Hematopoietic multipotent progenitor cell treated with erythropoietin and hydrocortisone succinate and interleukin-3 and kit ligand, for 15 days (in vitro differentiated cells): ENCODE results near the gene AIRE.
"Not testable (repeated sequence)": the region's sequence is repeated elsewhere in the genome, so short reads cannot be mapped to it uniquely, and the experiment has no call there.

Experiments used
- DNase-seq: peaks from one replicate; pipeline ENCODE4 v3.0.0-alpha.2; 2015; ENCODE audit warnings: low spot score

AIRE gene

DNA sequence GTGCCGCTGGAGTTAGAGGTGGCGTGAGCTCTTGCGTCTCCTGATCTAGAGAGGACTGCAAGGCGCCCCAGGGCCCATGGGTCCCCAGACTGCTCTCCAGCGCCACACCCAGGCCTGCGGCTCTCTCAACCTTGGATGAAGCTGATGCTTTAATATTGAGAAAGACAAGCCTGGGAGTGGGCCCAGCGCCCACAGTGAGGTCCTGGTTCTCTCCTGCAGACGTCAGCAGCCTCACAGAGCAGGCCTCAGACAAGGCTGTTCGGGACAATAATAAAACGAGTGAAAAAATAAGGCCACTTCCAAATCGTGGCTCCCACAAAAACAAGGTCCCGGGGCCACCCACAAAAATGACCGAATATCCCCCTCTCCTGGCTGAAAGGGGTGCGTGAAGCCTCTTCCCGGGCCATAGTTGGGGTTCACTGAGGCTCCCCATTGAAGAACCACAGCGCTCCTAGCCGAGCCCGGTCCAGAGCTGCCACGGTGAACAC, 18.0 kb upstream of the AIRE start:
- no peak for DNase-seq

DNA sequence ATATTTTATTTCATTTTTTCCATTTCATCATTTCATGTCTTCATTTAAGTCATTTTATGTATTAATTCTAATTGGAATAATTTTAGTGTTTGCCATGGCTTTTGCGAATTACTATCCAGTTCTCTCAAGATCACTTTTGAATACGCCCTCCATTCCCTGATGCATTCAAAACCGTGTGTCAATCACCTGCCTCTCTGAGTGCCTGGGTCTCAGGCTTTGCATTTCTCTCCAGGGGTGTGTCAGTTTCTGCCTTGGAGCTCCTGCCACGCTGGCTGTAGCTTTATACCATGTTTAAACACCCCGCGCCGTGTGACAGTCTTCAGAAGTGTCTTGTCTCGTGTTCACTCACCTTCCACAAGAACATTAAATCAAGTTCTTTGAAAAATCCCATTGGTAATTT, 16.6 kb upstream of the AIRE start:
- no peak for DNase-seq

DNA sequence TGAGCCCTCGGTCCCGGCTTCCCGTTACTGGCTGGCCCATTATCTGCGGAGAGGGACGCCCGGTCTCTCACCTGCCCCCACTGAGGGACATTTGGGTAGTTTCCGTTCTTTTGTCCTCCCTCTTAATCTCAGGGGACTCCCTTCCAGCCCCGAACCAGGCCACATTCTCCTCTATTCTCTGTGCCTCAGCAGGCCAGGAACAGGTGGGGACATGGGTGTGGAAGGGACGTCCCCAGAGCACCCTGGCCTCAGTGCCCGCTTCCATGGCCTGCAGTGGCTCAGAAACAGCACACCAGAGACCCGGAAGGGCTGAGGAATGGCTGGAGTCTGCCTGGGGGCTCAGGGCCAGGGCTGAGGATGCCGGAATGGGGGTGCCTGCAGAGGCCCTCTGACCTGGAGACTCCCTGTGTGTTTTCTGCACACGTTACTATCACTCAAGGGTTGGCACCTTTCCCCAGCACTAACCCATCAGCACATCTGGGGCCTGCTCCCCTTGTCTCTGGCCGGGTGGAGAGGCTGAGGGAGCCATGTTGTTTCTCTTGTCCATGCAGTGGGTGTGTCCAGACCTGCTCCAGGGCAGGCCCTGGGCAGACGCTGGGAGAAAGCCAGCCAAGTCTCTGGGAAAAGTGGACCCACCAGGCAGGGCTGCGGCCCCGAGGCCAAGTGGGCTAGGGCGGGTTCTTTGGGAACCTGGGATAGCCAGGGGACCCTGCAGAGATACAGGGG, 14.0 kb upstream of the AIRE start:
- no peak for DNase-seq

- no peak for DNase-seq
These were observed 13.3 kb upstream of the AIRE start for GRCh38 chr21:44272284-44272858.

DNA sequence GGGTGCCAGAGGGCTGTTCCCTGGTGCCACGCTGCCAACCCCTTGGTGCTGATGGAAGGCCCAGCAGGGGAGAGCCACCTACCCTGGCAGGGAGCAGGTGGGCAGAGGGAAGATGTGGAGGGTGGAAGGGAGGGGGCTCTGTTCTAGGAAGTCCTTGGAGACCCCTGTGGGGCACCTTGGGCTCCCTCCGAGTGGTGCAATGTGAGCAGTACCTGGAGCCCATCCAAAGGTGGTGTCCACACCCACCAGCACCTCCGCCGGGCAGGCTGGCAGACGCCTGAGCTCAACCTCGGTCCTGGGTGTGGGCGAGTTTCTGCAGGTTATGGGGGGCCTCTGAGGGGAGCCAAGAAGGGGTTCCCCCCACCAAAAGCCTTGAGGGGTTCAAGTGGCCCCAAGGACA, 12.6 kb upstream of the AIRE start:
- DNase-seq: no peak

DNA sequence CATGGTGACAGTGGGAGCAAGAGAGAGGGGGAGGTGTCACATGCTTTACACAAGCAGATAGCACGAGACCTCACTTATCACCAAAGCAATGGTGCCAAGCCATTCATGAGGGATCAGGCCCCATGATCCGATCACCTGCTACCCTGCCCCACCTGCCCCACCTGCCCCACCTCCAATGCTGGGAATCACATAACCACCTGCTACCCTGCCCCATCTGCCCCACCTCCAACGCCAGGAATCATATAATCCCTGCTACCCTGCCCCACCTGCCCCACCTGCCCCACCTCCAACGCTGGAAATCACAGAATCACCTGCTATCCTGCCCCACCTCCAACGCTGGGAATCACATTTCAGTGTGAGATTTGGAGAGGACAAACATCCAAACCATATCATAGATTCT, 10.6 kb upstream of the AIRE start:
- no peak for DNase-seq

DNA sequence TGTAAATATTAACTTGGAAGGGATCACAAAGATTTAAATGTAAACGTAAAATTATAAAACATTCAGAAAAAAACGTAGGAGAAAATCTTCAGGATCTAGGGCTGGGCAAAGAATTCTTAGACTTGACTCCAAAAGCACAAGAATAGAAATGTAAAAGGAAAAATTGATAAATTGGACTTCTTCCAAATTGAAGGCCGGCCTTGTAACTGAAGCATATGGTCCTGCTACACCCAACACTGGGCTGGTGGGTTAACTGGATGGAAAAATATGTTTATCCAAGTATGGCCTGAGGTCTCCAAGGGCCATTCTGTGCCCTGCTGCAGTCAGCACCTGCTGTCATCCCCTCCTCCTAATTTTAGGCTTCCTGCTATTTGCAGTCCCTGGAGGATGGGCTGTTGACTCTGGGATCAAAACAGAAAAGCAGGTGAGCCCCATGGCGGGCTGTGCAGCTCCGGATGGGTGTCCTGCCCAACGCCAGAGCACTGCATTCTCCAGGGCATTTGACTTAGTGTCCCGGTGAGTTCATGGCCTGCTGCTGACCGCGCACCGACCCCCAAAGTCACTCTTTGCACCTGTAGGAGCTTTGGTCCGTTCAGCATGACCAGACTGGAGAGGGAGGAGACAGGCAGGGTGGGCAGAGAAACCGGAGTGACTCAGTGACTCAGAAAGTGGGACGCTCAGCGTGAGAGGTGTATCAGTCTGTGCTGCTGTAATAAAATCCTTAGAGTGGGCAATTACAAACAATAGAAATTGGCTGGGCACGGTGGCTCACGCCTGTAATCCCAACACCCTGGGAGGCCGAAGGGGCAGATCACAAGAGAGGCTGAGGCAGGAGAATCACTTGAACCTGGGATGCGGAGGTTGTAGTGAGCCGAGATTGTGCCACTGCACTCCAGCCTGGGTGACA, 6.1 kb upstream of the AIRE start:
- DNase-seq: no peak

- no peak for DNase-seq
These were observed 3.9 kb upstream of the AIRE start for GRCh38 chr21:44281801-44282200.

DNA sequence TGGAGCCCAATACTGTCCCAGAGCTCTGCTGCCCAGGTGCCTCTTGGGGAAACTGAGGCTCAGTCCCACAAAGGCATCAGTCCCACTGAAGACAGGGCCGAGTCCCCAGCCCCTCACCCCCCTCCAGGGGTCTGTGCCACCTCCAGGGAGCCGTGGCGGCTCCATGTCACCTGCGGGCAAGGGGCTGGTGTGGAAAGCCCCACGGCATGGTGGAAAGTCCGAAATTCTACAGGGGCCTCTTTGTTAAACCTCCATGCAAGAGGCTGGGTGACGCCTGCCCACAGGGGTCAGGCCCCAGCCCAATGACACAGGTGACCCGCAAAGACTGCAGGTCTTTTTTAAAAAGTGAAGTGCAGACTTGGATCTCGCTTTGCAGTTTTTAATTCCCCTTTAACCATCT, 3.3 kb upstream of the AIRE start:
- no peak for DNase-seq

DNA sequence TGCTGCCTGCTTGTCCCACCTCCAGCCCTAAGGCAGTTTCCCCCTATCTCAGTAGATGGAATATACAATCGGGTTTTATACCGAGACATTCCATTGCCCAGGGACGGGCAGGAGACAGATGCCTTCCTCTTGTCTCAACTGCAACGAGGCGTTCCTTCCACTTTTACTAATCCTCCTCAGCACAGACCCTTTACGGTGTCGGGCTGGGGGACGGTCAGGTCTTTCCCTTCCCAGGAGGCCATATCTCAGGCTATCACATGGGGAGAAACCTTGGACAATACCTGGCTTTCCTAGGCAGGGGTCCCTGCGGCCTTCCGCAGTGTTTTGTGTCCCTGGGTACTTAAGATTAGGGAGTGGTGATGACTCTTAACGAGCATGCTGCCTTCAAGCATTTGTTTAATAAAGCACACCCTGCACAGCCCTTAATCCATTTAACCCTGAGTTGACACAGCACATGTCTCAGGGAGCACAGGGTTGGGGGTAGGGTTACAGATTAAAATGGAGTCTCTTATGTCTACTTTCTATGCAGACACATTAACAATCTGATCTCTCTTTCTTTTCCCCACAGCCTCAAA, 2.4 kb upstream of the AIRE start:
- not testable (repeated sequence) for DNase-seq

- DNase-seq: no peak
These were observed 1.7 kb upstream of the AIRE start for GRCh38 chr21:44283948-44284347.

- DNase-seq: no peak
These were observed 525 bp downstream of the AIRE start for GRCh38 chr21:44286086-44286715.

- DNase-seq: no peak
These were observed 1.3 kb downstream of the AIRE start for GRCh38 chr21:44286716-44287632.

GRCh38 chr21:44288251-44289110, 2.8 kb downstream of the AIRE start:
- no peak for DNase-seq

DNA sequence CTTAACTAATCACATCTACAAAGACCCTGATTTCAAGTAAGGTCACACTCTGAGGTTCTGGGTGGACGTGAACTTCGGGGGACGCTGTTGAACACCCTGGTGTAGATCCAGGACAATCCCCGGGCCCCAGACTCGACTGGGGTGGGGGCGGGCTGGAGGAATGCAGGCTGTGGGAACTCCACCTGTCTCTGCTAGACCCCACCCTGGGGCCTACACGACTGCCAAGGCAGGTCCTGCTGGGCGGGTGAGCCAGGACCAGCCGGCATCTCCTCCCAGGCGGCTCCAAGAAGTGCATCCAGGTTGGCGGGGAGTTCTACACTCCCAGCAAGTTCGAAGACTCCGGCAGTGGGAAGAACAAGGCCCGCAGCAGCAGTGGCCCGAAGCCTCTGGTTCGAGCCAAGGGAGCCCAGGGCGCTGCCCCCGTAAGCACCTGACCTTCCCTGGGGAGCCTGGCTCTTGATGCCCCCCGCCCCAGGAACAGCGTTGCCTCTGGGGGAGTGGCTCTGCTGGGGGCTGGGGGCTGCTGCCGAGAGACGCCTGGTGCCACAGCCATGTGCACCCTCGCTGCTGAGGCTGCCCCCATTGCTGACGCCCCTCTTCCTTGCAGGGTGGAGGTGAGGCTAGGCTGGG, 3.8 kb downstream of the AIRE start:
- DNase-seq: no peak

GRCh38 chr21:44290327-44291077, 4.8 kb downstream of the AIRE start:
- no peak for DNase-seq

GRCh38 chr21:44291078-44291935, 5.6 kb downstream of the AIRE start:
- DNase-seq: no peak
